CD4-positive, alpha-beta T cell (primary cell): ENCODE results near the gene BRD9. TPM values are rescaled to one million over a fixed set of nuclear protein-coding genes. Genes with fewer than 3 reads are reported as not detected.
A peak's percentile ranks its signal among the peaks of the same experiment; 100 is the strongest.
"Not testable (repeated sequence)": the region's sequence is repeated elsewhere in the genome, so short reads cannot be mapped to it uniquely, and the experiment has no call there.

Experiments
- ATAC-seq: fragments of 200-7000 bp; cut with Tn5 transposase; one replicate; pipeline ENCODE4 v1.10.0; 2022; ENCODE audit warnings: mild to moderate bottlenecking; ENCODE audit not compliant: poor library complexity
- CTCF ChIA-PET: fragments of 350-600 bp; sonication (Branson Sonifier 250); formaldehyde crosslinking; loops from one replicate; lab custom pipeline; 2021; ENCODE audit warnings: antibody characterized with exemption, inconsistent platforms; lab: Charles Lee
- POLR2A ChIA-PET: fragments of 350-600 bp; sonication (Branson Sonifier 250); formaldehyde crosslinking; loops from one replicate; lab custom pipeline; 2021; ENCODE audit warnings: antibody characterized with exemption, inconsistent platforms; lab: Charles Lee
- DNase-seq, 14 experiments: peaks; one replicate each; pipeline ENCODE4 v3.0.0-alpha.2; 2013 to 2020; ENCODE audit warnings: mixed read lengths in 2 of 14
- H3K27ac ChIP-seq, 2 donors: one replicate each; pipeline versions ENCODE4 v1.5.1 to v1.7.0; 2013; ENCODE audit warnings: low read length in 2 of 2, low read depth in 1 of 2, mild to moderate bottlenecking in 1 of 2
- H3K27me3 ChIP-seq, 2 experiments: 1 replicate in 1 of 2; 2 replicates in 1 of 2; pipeline versions ENCODE4 v1.6.1 to v1.7.0; 2013; ENCODE audit warnings: low read length in 2 of 2, control low read depth in 1 of 2, mild to moderate bottlenecking in 1 of 2, moderate library complexity in 1 of 2; ENCODE audit not compliant: insufficient read depth in 2 of 2, control insufficient read depth in 1 of 2
- H3K36me3 ChIP-seq: one replicate; pipeline ENCODE4 v1.6.1; 2013; ENCODE audit warnings: low read length, control low read depth; ENCODE audit not compliant: insufficient read depth
- H3K4me1 ChIP-seq: one replicate; pipeline ENCODE4 v1.6.1; 2013; ENCODE audit warnings: low read length, control low read depth; ENCODE audit not compliant: insufficient read depth
- H3K4me3 ChIP-seq: one replicate; pipeline ENCODE4 v1.5.1; 2013; ENCODE audit warnings: mild to moderate bottlenecking, low read length, moderate library complexity
- H3K9me3 ChIP-seq, 2 experiments: 1 replicate in 1 of 2; 2 replicates in 1 of 2; pipeline versions ENCODE4 v1.6.1 to v1.7.0; 2013; ENCODE audit warnings: low read length in 2 of 2, mild to moderate bottlenecking in 2 of 2, control low read depth in 1 of 2, moderate library complexity in 1 of 2; ENCODE audit not compliant: control insufficient read depth in 1 of 2, insufficient read depth in 1 of 2
- H3K27ac Mint-ChIP-seq: one replicate; pipeline ENCODE4 v1.8.0; 2020; ENCODE audit warnings: mixed read lengths
- H3K27me3 Mint-ChIP-seq: one replicate; pipeline ENCODE4 v1.8.0; 2021; ENCODE audit warnings: mixed read lengths
- H3K36me3 Mint-ChIP-seq: one replicate; pipeline ENCODE4 v1.8.0; 2021; ENCODE audit warnings: low read depth, mixed read lengths
- H3K4me1 Mint-ChIP-seq: one replicate; pipeline ENCODE4 v1.8.0; 2021; ENCODE audit warnings: low read depth, mixed read lengths
- H3K4me3 Mint-ChIP-seq: one replicate; pipeline ENCODE4 v1.8.0; 2020; ENCODE audit warnings: mild to moderate bottlenecking, mixed read lengths
- H3K9me3 Mint-ChIP-seq: one replicate; pipeline ENCODE4 v1.8.0; 2020; ENCODE audit warnings: mixed read lengths
- intact Hi-C, 2 experiments: fragments of 100-400 bp; cut with DNase I in 1 of 2; cut with micrococcal nuclease in 1 of 2; formaldehyde crosslinking; loops; one replicate each; pipeline versions ENCODE4 v1.15.1 to v1.9.0; 2023 to 2025; cut with DNase I, micrococcal nuclease
- total RNA-seq, 174 experiments: library from RNA in 2 of 174; stranded (reverse) in 2 of 174; gene quantifications; one replicate each; pipeline ENCODE4 v1.2.3 and lab custom pipeline; 2021 to 2026

Gene BRD9
- total RNA-seq, 2 experiments from 2014 or later, result 109 TPM

- CTCF ChIA-PET, H3K4me1 ChIP-seq, H3K27me3 ChIP-seq, intact Hi-C loops, H3K27ac Mint-ChIP-seq, H3K36me3 ChIP-seq, ATAC-seq, POLR2A ChIA-PET, H3K27me3 Mint-ChIP-seq, H3K9me3 ChIP-seq, H3K4me3 ChIP-seq, H3K27ac ChIP-seq, H3K4me1 Mint-ChIP-seq, H3K36me3 Mint-ChIP-seq, H3K4me3 Mint-ChIP-seq, H3K9me3 Mint-ChIP-seq: not testable (repeated sequence)
- DNase-seq, result peak in 1 of 14 experiments; percentile 29
Measured at GRCh38 chr5:844426-844825, 48.2 kb downstream of the BRD9 start.

GRCh38 chr5:843926-844325 lies 48.7 kb downstream of the BRD9 start:
- H3K4me1 ChIP-seq, H3K27ac ChIP-seq, H3K9me3 ChIP-seq, H3K27me3 ChIP-seq, POLR2A ChIA-PET, H3K27ac Mint-ChIP-seq, H3K4me3 Mint-ChIP-seq, intact Hi-C loops, H3K9me3 Mint-ChIP-seq, ATAC-seq, H3K27me3 Mint-ChIP-seq, H3K36me3 Mint-ChIP-seq, CTCF ChIA-PET, H3K4me3 ChIP-seq, H3K36me3 ChIP-seq, H3K4me1 Mint-ChIP-seq: not testable (repeated sequence)
- DNase-seq, result peak in 1 of 14 experiments; percentile 25

GRCh38 chr5:843371-843770 lies 49.2 kb downstream of the BRD9 start:
- H3K4me3 ChIP-seq, intact Hi-C loops, H3K9me3 ChIP-seq, H3K36me3 ChIP-seq, H3K27me3 Mint-ChIP-seq, H3K27me3 ChIP-seq, H3K27ac ChIP-seq, H3K4me1 Mint-ChIP-seq, CTCF ChIA-PET, H3K4me3 Mint-ChIP-seq, H3K9me3 Mint-ChIP-seq, H3K27ac Mint-ChIP-seq, DNase-seq, H3K4me1 ChIP-seq, ATAC-seq, H3K36me3 Mint-ChIP-seq, POLR2A ChIA-PET: not testable (repeated sequence)

GRCh38 chr5:842402-843221 lies 50.0 kb downstream of the BRD9 start:
- H3K27me3 ChIP-seq, H3K27ac ChIP-seq, ATAC-seq, CTCF ChIA-PET, H3K4me1 Mint-ChIP-seq, H3K9me3 ChIP-seq, intact Hi-C loops, H3K36me3 ChIP-seq, H3K27me3 Mint-ChIP-seq, H3K9me3 Mint-ChIP-seq, H3K36me3 Mint-ChIP-seq, H3K4me3 Mint-ChIP-seq, H3K27ac Mint-ChIP-seq, H3K4me1 ChIP-seq, H3K4me3 ChIP-seq, POLR2A ChIA-PET: not testable (repeated sequence)
- peak in 1 of 14 experiments; percentile 29 for DNase-seq

- intact Hi-C loops, H3K36me3 Mint-ChIP-seq, H3K9me3 ChIP-seq, H3K9me3 Mint-ChIP-seq, POLR2A ChIA-PET, H3K27me3 Mint-ChIP-seq, ATAC-seq, H3K4me1 ChIP-seq, H3K4me3 ChIP-seq, H3K27ac ChIP-seq, CTCF ChIA-PET, H3K36me3 ChIP-seq, H3K27ac Mint-ChIP-seq, H3K4me3 Mint-ChIP-seq, H3K27me3 ChIP-seq, H3K4me1 Mint-ChIP-seq: not testable (repeated sequence)
- DNase-seq, result peak in 1 of 14 experiments; percentile 27
Measured at GRCh38 chr5:841531-842401, 50.8 kb downstream of the BRD9 start.

- H3K9me3 Mint-ChIP-seq, H3K27me3 ChIP-seq, POLR2A ChIA-PET, H3K4me1 ChIP-seq, H3K36me3 ChIP-seq, H3K36me3 Mint-ChIP-seq, H3K4me3 ChIP-seq, H3K27ac ChIP-seq, intact Hi-C loops, H3K4me3 Mint-ChIP-seq, H3K4me1 Mint-ChIP-seq, ATAC-seq, H3K9me3 ChIP-seq, H3K27ac Mint-ChIP-seq, DNase-seq, CTCF ChIA-PET, H3K27me3 Mint-ChIP-seq: not testable (repeated sequence)
Measured at GRCh38 chr5:840974-841435, 51.6 kb downstream of the BRD9 start.
